ENCODE measurements around the gene GLB1L3. TPM values are rescaled to one million over a fixed set of nuclear protein-coding genes. Genes with fewer than 3 reads are reported as not detected.

GLB1L3 gene
- total RNA-seq: 1 to 10 TPM; 4.1 to 6.1 TPM

- peaks cover 49% of the 10 kb centered on the region for H3K4me1 Mint-ChIP-seq
- peak; percentile 93 for ATAC-seq
- H3K27me3 Mint-ChIP-seq: peaks cover 4% of the 10 kb centered on the region
Observed at GRCh38 chr11:134275534-134276395, at the start of gene GLB1L3. Gene GLB1L3, plus strand, starts transcription at chr11:134276379. Its CDS starts 362 bp downstream, at chr11:134276741.

GRCh38 chr11:134226806-134227325 lies 49.3 kb upstream of the GLB1L3 start:
- DNase-seq (no peak), ATAC-seq (no peak)
- H3K27ac Mint-ChIP-seq: no peak overlapping the region
- H3K36me3 Mint-ChIP-seq: peaks cover 17% of the 10 kb centered on the region
- peaks cover 71% of the 10 kb centered on the region for H3K4me1 Mint-ChIP-seq
- peak overlapping the region; percentile 89 for H3K4me3 Mint-ChIP-seq
- no peaks in the 10 kb centered on the region for H3K27me3 Mint-ChIP-seq
- no peaks in the 10 kb centered on the region for H3K9me3 Mint-ChIP-seq (ENCODE audit: low read depth)
- CTCF ChIA-PET: interaction anchor here (1.1 to 3.5 kb wide), 4 partner anchors 8 to 49 kb away, joined by 4 to 21 read pairs (median 8); partner anchors contain the start of genes ACAD8 and GLB1L3

More at GRCh38 chr11:134275534-134276395, at the start of gene GLB1L3:
- Mint-ChIP-seq H3K36me3 (peaks cover 12% of the 10 kb centered on the region), H3K4me3 (peak within 1 kb of the TSS; percentile 96), H3K27ac (peak within 1 kb of the TSS; percentile 93), H3K9me3 (ENCODE audit: low read depth) (no peaks in the 10 kb centered on the region)
- peak; percentile 90 for DNase-seq
- CTCF ChIA-PET: interaction anchor here (0.6 to 6.7 kb wide), 22 partner anchors 12 to 348 kb away, joined by 3 to 62 read pairs (median 4); partner anchors contain the start of genes ACAD8, NCAPD3, THYN1 and VPS26B

GRCh38 chr11:134228625-134229024 lies 47.6 kb upstream of the GLB1L3 start:
- peak; percentile 83 for DNase-seq
- Mint-ChIP-seq H3K36me3 (peaks cover 4% of the 10 kb centered on the region), H3K9me3 (ENCODE audit: low read depth) (no peaks in the 10 kb centered on the region), H3K4me3 (no peak overlapping the region), H3K27me3 (no peaks in the 10 kb centered on the region), H3K4me1 (peaks cover 71% of the 10 kb centered on the region), H3K27ac (peak overlapping the region; percentile 8)
- ATAC-seq: peak; percentile 8
- CTCF ChIA-PET: interaction anchor here (0.9 to 2.5 kb wide), 8 partner anchors 15 to 166 kb away, joined by 3 to 8 read pairs (median 4); partner anchors contain the start of genes ACAD8 and GLB1L3

- ATAC-seq (no peak), DNase-seq (no peak)
- CTCF ChIA-PET: interaction anchor here (0.9 to 2.5 kb wide), 9 partner anchors 15 to 167 kb away, joined by 3 to 8 read pairs (median 4); partner anchors contain the start of genes ACAD8 and GLB1L3
- Mint-ChIP-seq H3K27ac (no peak overlapping the region), H3K4me1 (peaks cover 71% of the 10 kb centered on the region), H3K36me3 (peaks cover 3% of the 10 kb centered on the region), H3K9me3 (ENCODE audit: low read depth) (no peaks in the 10 kb centered on the region), H3K27me3 (no peaks in the 10 kb centered on the region), H3K4me3 (no peak overlapping the region)
Observed at GRCh38 chr11:134229126-134229790, 46.9 kb upstream of the GLB1L3 start.

- no peak for ATAC-seq
- Mint-ChIP-seq H3K4me1 (peaks cover 71% of the 10 kb centered on the region), H3K27me3 (no peaks in the 10 kb centered on the region), H3K4me3 (no peak overlapping the region), H3K27ac (no peak overlapping the region), H3K9me3 (ENCODE audit: low read depth) (no peaks in the 10 kb centered on the region), H3K36me3 (peaks cover 6% of the 10 kb centered on the region)
- CTCF ChIA-PET: interaction anchor here (1.1 to 2.5 kb wide), 4 partner anchors 10 to 19 kb away, joined by 3 to 8 read pairs (median 6); no protein-coding TSS in a partner anchor
- DNase-seq: no peak
Observed at GRCh38 chr11:134230339-134230738, 45.8 kb upstream of the GLB1L3 start.

- CTCF ChIA-PET: interaction anchor here (1.1 kb wide), 1 partner anchor 26 kb away, joined by 3 read pairs; no protein-coding TSS in a partner anchor
- H3K36me3 Mint-ChIP-seq: peaks cover 9% of the 10 kb centered on the region
- no peaks in the 10 kb centered on the region for H3K27me3 Mint-ChIP-seq
- no peaks in the 10 kb centered on the region for H3K9me3 Mint-ChIP-seq (ENCODE audit: low read depth)
- no peak overlapping the region for H3K4me3 Mint-ChIP-seq
- peak overlapping the region; percentile 20 for H3K27ac Mint-ChIP-seq
- peaks cover 56% of the 10 kb centered on the region for H3K4me1 Mint-ChIP-seq
- ATAC-seq (no peak), DNase-seq (no peak)
Observed at GRCh38 chr11:134231958-134232659, 44.1 kb upstream of the GLB1L3 start.

- Mint-ChIP-seq H3K36me3 (peaks cover 13% of the 10 kb centered on the region), H3K4me3 (no peak overlapping the region), H3K4me1 (peaks cover 41% of the 10 kb centered on the region), H3K9me3 (ENCODE audit: low read depth) (no peaks in the 10 kb centered on the region), H3K27ac (no peak overlapping the region), H3K27me3 (no peaks in the 10 kb centered on the region)
- CTCF ChIA-PET: interaction anchor here (1.2 to 2.3 kb wide), 5 partner anchors 8 to 45 kb away, joined by 3 to 9 read pairs (median 4); partner anchors contain the start of gene VPS26B
- DNase-seq (no peak), ATAC-seq (no peak)
Observed at GRCh38 chr11:134233729-134234179, 42.4 kb upstream of the GLB1L3 start.

- CTCF ChIA-PET: interaction anchor here (2.3 kb wide), 1 partner anchor 10 kb away, joined by 9 read pairs; the partner anchor contains the start of gene VPS26B
- H3K36me3 Mint-ChIP-seq: peaks cover 19% of the 10 kb centered on the region
- ATAC-seq: no peak
Observed at GRCh38 chr11:134235399-134235798, 40.8 kb upstream of the GLB1L3 start.

GRCh38 chr11:134236834-134237556 lies 39.2 kb upstream of the GLB1L3 start:
- H3K9me3 Mint-ChIP-seq (ENCODE audit: low read depth): no peaks in the 10 kb centered on the region
- no peaks in the 10 kb centered on the region for H3K27me3 Mint-ChIP-seq
- peaks cover 19% of the 10 kb centered on the region for H3K36me3 Mint-ChIP-seq
- CTCF ChIA-PET: interaction anchor here (0.6 kb wide), 1 partner anchor 30 kb away, joined by 4 read pairs; no protein-coding TSS in a partner anchor
- peaks cover 13% of the 10 kb centered on the region for H3K4me1 Mint-ChIP-seq
- DNase-seq (no peak), ATAC-seq (no peak)
- no peak overlapping the region for H3K27ac Mint-ChIP-seq
- no peak overlapping the region for H3K4me3 Mint-ChIP-seq

More at GRCh38 chr11:134235399-134235798, 40.8 kb upstream of the GLB1L3 start:
- no peak for DNase-seq
- Mint-ChIP-seq H3K27me3 (no peaks in the 10 kb centered on the region), H3K4me1 (peaks cover 25% of the 10 kb centered on the region), H3K27ac (no peak overlapping the region), H3K9me3 (ENCODE audit: low read depth) (no peaks in the 10 kb centered on the region), H3K4me3 (no peak overlapping the region)

- Mint-ChIP-seq H3K9me3 (ENCODE audit: low read depth) (no peaks in the 10 kb centered on the region), H3K4me1 (peaks cover 7% of the 10 kb centered on the region), H3K4me3 (no peak overlapping the region), H3K36me3 (peaks cover 19% of the 10 kb centered on the region), H3K27ac (no peak overlapping the region), H3K27me3 (no peaks in the 10 kb centered on the region)
- CTCF ChIA-PET: interaction anchor here (0.6 kb wide), 1 partner anchor 30 kb away, joined by 4 read pairs; no protein-coding TSS in a partner anchor
- DNase-seq: no peak
- no peak for ATAC-seq
Observed at GRCh38 chr11:134237557-134237922, 38.6 kb upstream of the GLB1L3 start.

GRCh38 chr11:134238956-134239355 lies 37.2 kb upstream of the GLB1L3 start:
- DNase-seq (no peak), ATAC-seq (no peak)
- Mint-ChIP-seq H3K4me3 (no peak overlapping the region), H3K4me1 (no peaks in the 10 kb centered on the region), H3K9me3 (ENCODE audit: low read depth) (no peaks in the 10 kb centered on the region), H3K36me3 (peaks cover 29% of the 10 kb centered on the region), H3K27ac (no peak overlapping the region), H3K27me3 (no peaks in the 10 kb centered on the region)
- CTCF ChIA-PET: interaction anchor here (0.8 to 1.7 kb wide), 2 partner anchors 13 to 14 kb away, joined by 3 to 5 read pairs; partner anchors contain the start of gene VPS26B

GRCh38 chr11:134240592-134240991 lies 35.6 kb upstream of the GLB1L3 start:
- no peak overlapping the region for H3K27ac Mint-ChIP-seq
- H3K36me3 Mint-ChIP-seq: peaks cover 30% of the 10 kb centered on the region
- H3K9me3 Mint-ChIP-seq (ENCODE audit: low read depth): no peaks in the 10 kb centered on the region
- no peak for ATAC-seq
- no peak for DNase-seq
- no peaks in the 10 kb centered on the region for H3K4me1 Mint-ChIP-seq
- no peak overlapping the region for H3K4me3 Mint-ChIP-seq
- CTCF ChIA-PET: interaction anchor here (1.7 kb wide), 1 partner anchor 15 kb away, joined by 5 read pairs; the partner anchor contains the start of gene VPS26B
- H3K27me3 Mint-ChIP-seq: no peaks in the 10 kb centered on the region

Measured in activated CD8-positive, alpha-beta memory T cell treated with anti-CD3 and anti-CD28 coated beads, Interleukin-2, amount 10 ng/mL, durations not matched to agents 7 days and 5 days (primary cell).